GM19099 (cell line): ENCODE measurements around the gene TBCK.

Experiments
- POLR2A ChIP-seq: IDR thresholded peaks from 3 replicates; pipeline ENCODE4 v1.6.1; 2011; ENCODE audit warnings: low read depth; ENCODE audit not compliant: insufficient read length; ENCODE audit errors: extremely low read depth

TBCK gene

DNA sequence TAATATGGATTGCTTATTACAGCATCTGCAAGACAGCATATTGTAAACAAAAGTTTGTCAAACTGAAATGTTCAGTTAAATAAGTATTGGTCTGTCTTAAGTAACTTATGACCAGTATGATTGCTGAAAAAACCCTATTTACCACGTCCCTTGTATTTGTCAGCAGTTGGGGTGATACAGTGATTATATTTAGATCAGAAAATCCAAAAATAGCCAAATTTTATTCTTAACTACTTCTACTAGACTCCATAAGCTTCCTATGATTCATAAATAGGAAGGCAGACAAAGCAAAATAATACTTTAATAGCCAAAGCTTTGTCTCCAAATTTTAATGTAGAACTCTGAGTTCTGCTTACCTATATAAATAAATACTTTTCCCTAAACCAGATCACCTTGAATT, 45.3 kb downstream of the TBCK start:
- TF ChIP-seq POLR2A, result no peak

DNA sequence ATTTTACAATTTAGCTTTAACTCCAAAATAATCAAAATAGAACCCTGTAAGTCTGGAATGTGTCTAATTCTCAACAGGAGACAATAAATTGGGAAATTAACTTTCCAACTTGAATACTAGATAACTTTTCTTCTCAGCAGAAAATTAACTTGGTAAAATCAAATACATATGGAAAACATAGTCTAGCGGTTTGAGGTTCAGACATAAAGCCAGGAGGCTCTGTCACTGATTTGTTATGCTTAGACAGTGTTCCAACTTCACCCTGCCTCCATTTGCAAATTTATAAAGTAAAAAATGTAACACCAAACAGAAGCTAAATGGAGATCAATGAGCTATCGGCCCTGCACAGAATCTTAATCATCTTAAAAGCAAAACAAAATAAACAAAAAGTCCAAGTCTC, 46.3 kb downstream of the TBCK start:
- TF ChIP-seq POLR2A, result no peak

DNA sequence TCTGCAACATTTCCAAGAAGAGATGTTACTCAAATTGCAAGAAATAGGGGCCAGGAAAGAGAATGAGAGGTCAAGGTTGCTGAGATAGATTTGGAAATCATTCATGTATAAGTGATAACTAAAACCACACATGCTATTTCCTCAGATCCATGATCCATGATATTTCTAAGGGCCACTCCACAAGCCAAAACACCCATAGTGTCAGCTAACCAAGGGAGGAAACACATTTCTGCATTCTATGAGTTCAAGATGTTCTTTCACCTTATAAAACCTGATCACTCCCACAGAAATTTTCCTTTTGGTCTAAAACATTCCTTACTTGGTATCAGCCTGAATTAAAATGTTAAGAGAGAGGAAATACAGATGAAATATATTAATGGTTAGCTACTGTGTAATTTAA, 47.2 kb downstream of the TBCK start:
- TF ChIP-seq POLR2A, result no peak

DNA sequence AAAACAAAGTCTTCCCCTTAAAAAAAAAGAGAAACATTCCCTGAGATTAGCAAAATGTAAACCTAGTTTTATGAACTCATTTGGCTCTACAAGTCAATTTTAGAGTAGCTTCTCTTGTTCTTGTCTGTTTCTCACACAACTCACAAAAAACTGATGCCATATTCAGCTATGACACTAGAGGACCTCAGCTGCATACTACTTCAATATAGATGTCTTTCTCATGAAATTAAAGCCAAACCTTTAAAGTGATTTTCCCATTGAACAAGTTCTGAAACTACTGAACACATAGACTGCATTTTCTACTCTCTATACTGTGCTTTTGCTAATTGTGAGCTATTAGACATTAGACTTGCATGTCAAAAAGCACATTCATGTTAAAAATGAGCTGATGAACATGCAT, 49.8 kb downstream of the TBCK start:
- no peak for TF ChIP-seq POLR2A

DNA sequence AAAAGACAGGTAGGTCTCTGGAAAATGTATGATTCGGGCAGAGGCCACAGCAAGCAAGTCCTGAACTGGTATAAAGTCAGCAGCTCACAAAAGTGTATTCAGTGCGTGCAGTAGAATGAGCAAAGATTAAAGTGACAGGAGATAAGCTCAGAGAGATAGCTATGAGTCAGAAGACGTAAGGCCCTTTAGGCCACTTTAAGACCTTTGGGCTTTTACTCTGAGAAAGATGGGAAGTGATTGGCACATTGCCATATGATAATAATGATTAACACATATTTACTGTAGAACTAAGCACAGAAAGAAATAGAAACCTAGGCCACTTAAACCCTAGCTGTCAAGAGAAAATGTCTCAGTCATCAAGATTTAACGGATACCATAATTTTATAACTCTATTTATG, 51.7 kb downstream of the TBCK start:
- TF ChIP-seq POLR2A, result no peak

DNA sequence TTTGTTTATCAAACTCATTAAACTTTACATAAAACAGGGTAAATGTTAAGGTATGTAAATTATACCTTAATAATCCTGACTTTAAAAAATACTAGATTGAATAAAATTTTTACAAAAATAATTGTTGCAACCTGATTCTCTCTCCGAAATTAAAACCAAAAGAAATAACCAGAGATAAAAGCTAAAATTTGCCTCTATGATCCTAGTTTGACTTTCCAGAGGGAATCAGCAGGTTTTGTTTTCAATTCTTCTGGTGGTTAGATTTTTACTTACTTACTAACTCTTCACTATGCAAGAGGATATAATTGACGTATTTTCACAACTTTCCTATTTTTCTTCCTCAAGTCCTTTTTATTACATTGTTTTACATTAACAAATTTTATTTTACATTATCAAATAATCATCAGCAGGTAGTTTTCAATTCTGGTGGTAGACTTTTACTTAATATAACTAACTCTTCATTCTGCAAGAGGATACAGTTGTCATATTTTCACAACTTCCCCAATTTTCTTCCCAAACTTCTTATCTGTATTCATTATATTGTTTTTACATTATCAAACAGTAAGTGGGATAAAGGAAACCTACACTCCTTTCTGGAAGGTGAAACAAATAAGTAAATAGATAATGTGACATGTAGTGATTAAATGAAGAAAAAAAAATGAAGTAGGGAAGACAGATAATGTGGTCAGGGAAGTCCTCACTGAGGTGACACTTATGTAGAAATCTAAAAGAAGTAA, 52.2 kb downstream of the TBCK start:
- TF ChIP-seq POLR2A, result no peak

DNA sequence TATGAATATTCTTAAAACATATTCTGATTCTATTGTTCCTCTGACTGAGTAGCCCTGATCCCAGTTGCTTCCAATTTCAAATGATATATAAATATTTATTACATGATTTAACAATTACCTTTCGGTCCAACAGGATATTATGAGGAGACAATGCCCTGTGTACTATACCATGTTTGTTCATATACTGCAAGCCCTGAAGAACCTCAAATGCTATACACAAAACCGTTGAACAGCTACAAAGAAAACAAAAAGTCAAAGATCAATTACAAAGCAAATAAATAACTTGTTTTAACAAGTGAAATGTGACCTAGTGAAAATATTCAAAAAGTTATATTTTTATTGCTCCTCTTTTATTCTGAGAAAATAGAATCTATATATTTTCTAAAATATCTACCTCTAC, 54.0 kb downstream of the TBCK start:
- no peak for TF ChIP-seq POLR2A

DNA sequence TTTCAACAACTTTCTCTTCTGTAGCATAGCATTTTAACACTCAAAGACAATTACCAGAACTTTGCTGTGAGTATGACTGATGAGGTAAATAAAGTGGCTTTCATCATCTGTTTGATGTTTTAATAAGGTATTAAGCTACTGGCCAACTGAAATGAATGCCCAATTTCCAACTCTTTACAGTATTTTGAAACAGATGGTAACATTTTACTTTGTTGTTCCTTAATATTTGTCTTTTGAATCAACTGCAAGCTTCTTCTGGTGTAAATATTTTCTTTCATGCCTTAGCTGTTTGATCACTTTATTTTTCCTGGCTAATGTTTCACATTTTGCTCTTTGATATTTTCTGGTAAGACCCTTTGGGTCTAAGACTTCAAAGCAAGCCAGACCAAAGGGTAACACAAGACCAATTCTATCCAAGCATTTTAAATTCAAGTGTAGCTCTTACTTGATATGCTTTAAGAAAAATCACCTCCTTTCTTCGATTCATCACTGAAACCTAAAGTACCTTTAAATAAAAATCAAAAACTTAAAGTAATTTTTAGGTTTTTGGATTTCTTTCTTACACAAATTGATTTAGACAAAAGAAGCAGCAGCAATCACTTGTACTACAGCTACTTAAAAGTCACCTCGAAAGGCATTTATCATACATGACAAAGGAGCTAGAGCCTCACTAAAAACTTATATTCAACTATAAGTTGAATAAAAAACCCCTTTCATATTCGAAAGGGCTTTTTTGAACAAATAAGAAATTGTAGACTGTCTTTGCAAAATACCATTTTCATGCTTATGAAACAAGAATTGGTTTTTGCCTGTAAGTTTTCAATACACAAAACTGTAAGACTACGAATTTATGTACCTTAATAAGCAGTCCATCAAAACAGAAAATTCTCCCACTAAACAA, 57.6 kb downstream of the TBCK start:
- no peak for TF ChIP-seq POLR2A

DNA sequence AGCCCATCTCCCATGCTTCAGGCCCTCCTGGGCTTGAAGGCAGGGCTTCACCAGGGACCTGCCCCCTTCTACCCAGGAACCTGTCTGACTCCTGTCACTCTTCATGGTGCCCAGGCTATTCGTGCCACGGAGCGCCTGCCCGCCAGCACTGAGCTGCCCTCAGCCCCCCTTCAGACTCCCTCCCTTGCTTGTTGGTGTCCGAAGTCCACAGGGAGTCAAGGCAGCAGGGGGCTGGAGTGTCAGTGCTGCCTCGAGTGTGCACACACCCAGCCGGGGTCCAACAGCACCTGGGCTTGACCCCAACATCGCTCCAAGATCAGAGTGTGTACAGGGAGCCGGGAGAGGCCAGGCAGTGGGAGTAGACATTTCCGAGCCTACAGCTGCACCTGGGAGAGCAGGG, 59.8 kb downstream of the TBCK start:
- no peak for TF ChIP-seq POLR2A

DNA sequence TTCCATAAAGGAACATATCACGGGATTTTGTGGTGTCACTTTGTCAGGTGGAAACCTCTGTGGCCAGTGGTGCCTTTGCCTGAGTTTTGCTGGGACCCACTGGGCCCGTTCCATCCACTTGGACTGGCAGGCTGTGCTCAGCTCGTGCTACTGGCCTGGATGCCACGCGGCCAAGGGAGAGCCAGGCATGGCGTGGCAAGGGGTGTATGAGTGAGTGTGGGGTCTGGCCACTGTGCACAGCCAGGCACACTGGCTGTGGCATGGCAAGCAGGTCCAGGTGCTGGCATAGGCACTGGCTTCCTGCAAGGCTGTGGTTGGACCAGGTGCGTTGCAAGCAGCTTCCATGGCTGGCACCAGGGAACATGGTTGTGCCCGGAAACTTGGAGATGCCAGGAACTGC, 60.8 kb downstream of the TBCK start:
- no peak for TF ChIP-seq POLR2A

DNA sequence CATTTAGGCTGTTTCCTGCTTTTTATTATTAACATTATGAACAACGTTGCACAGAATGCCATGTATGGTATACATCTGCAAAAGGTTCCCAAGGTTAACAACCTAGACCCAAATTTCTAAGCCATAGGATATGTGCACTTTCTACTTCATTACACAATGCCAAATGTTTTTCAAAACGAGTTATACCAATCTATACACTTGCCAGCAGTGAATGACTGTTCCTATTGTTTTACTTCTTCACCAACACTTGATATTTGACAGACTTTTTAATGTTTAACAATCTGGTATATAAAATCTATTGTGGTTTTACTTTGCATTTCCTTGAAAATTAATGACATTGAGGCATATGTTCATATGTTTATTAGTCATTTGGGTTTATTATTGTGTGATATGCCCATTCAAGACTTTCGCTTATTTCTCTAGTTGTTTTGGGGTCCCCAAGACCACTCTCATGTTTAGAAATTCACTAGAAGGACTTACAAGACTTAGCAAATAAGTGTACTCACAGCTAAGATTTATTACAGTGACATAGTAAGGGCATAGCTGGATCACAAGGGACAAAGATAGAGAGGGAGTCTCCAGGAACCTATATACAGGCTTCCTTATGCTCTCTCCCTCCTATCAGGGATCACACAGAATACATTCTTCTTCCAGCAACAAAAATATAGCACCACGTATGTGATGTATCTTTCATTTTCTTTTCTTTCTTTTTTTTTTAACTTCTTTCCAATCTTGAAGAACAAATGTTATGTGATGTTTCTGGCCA, 62.5 kb downstream of the TBCK start:
- no peak for TF ChIP-seq POLR2A

DNA sequence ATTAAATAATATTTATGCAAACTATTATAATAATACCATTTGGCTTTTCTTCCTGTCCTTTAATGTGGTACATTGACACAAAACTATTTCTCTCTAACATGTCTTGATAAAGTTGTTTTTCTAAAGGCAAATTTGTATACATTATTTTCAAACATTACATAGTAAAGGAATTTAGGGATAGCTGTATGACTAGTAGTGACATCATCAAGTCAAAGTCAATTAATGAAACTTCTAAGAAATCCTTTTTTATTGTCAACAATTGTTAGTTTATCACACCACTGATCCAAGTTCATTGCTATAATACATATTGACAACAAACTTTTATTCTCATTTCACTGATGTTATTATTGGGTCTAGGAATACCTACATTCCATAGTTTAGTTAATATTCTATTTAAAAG, 68.4 kb downstream of the TBCK start:
- no peak for TF ChIP-seq POLR2A

DNA sequence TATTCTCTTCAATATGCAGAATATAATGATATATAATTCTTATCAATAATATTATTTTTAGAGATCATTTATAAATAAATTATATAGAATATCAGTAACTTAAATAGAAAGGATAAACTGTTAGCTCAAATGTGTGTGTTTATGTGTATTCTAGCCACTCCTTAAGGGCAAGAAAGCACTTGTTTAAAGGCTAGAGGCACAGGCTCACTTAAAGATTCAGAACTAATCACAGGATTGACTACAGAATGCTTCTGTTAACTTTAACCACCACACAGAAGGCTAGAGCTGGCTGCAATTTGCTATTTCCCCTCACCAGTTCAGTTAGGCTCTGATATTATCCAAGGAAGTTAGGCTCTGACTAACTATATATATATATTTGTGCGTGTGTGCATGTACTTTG, 69.6 kb downstream of the TBCK start:
- no peak for TF ChIP-seq POLR2A

DNA sequence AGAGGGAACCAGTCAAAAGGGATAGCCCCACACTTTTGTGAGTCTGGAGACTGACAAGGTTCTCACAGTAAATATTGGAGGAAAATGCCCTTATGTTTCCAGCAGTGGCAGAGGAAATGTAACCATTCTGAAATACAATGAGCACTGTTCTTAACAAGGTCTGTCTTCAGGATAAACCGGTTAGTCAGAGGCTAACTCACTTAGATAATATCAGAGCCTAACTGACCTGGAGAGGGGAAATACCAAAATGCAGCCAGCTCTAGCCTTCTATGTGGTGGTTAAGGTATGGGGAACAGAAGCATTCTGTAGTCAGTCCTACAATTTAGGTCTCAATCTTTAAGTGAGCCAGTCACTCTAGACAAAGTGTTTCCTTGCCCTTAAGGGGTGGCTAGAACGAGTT, 70.8 kb downstream of the TBCK start:
- no peak for TF ChIP-seq POLR2A

DNA sequence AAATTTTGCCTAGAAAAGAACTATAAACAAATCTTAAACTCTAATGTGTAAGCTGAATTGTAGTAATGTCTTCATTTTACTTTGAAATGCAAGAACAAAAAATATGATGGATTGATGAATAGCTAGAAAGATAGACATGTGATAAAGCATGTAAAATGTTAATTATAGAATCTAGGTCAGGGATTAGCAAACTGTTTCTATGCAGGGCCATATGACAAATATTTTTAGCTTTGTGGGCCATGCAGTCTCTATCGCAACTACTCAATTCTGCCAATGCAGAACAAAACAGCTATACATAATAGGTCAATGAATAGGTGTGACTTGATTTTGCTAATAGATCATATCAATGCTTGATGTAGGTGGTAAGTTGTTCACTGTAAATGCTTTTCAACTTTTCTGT, 75.3 kb downstream of the TBCK start:
- TF ChIP-seq POLR2A, result no peak

DNA sequence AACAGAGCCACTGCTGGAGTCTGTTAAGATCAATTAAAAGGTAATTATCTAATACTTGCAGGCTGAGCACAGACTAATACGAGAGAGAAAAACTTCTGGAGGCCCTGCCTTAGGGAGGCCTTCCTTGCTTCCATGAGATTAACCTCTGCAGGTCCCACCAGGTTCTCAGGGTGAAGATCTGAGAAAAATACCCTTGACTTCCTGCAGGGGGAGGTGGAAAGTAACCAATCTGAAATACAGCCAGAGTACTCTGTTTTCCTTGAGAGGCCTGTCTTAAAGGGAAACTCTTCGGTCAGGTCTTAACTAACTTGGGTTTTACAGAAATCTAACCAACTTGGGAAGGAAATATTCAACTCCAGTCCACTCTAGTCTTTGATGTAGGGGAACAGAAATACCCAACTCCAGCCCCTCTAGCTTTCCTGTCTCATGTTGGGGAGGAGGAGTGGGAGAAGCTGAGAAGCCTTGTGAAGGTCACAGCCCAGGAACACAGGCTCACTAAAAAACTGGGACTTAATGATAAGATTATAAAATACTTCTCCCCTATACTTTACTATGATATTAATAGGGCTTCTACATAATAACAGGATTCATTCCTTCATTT, 77.1 kb downstream of the TBCK start:
- TF ChIP-seq POLR2A, result no peak

DNA sequence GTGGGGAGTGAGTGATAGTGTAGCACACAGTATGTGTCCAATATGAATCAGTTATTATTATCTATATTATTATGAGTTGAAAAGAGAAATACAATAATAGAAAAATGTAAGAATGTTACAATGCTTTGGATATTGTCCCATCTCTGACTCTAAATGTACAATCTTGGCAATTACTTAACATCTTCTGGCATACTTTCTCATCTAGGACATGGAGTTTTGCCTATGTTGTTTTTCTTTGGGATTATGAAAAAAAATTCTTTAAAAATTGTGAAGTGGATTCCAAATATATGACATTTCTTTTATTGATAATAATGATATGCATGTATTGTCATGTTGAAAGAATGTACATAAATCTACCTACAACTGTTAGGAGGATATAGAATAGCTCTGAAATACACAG, 84.1 kb downstream of the TBCK start:
- TF ChIP-seq POLR2A, result no peak
